Astrocyte (in vitro differentiated cells and primary cell): ENCODE results near the gene FLT3LG.

ENCODE experiments used
- EZH2 ChIP-seq: IDR thresholded peaks from 2 replicates; pipeline ENCODE4 v1.6.1; 2012; ENCODE audit warnings: mild to moderate bottlenecking, low read length, inconsistent platforms; ENCODE audit not compliant: insufficient read depth
- TF ChIP-seq, protein P1 (sequence below): IDR thresholded peaks from 2 replicates; pipeline ENCODE4 v1.5.1; 2011; ENCODE audit warnings: low read depth, mild to moderate bottlenecking, inconsistent platforms, low read length, moderate library complexity; ENCODE audit not compliant: insufficient read depth

DNA sequence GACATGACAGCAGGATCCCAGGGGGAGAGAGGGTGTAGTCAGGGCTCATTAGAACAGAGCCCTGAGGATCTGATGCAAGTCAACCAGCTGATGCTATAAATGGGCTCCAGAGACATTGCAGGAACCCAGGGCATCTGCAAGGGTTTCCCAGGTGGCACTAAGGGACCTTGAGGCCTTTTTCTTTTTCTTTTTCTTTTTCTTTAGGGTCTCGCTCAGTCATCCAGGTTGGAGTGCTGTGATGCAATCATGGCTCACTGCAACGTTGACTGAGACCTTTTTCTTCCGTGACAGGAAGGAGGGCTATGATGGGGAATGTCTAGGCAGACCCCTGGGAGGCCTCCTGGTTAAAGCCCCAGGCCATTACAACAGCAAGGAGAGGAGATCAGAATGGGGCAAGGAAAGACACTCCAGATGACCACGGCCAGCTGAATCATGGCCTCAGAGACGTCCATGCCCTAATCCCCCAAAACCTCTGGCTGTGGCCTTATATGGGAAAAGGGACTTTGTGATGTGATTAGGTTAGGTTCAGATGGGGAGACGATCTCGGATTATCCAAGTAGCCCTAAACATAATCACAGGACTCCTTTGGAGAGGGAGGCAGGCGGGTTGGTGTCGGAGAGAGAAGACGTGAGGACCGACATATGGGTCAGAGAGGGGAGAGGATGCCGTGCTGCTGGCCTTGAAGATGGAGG is 33.9 kb downstream of the FLT3LG start:
- TF ChIP-seq, protein P1, sequence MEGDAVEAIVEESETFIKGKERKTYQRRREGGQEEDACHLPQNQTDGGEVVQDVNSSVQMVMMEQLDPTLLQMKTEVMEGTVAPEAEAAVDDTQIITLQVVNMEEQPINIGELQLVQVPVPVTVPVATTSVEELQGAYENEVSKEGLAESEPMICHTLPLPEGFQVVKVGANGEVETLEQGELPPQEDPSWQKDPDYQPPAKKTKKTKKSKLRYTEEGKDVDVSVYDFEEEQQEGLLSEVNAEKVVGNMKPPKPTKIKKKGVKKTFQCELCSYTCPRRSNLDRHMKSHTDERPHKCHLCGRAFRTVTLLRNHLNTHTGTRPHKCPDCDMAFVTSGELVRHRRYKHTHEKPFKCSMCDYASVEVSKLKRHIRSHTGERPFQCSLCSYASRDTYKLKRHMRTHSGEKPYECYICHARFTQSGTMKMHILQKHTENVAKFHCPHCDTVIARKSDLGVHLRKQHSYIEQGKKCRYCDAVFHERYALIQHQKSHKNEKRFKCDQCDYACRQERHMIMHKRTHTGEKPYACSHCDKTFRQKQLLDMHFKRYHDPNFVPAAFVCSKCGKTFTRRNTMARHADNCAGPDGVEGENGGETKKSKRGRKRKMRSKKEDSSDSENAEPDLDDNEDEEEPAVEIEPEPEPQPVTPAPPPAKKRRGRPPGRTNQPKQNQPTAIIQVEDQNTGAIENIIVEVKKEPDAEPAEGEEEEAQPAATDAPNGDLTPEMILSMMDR: no peak
- TF ChIP-seq EZH2: no peak
